ENCODE measurements around the gene ZAR1.

ZAR1 gene

DNA sequence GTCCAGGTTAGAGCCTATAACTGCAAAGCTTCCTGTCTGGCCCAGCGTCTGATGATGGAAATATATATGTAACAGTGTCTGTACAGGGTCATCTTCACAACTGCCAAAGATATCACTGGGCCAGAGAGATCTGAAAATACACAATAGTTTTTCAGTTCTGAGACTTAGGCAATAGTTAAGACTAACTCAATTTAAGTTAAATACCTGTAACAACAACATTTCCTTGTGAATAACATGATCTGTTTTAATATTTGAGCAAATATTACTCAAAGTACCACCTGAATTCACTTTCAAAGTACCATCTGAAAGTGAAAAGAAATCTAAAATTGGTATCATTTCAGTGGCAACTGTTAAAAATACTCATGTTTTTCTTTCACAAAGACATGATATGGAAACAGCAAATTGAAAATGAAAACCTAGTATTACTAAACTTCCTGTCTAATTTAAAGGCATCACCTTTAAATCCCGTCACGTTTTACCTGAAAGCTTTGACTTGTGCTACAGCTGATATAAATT is 9.6 kb downstream of the ZAR1 start:
- no peak for DNase-seq (ENCODE audit: extremely low spot score)
- POLR2A ChIA-PET: no interaction called here
- TF ChIP-seq FOXK2 (IDR thresholded peaks at IDR 0.05): no peak
- TF ChIP-seq PKNOX1 (IDR thresholded peaks at IDR 0.05): no peak
- TF ChIP-seq TARDBP (IDR thresholded peaks at IDR 0.05): no peak
- TF ChIP-seq FOXA1 (IDR thresholded peaks at IDR 0.05): no peak
- TF ChIP-seq ELF4 (IDR thresholded peaks at IDR 0.05): no peak
- TF ChIP-seq CTBP1 (IDR thresholded peaks at IDR 0.05; ENCODE audit: borderline replicate concordance): no peak
- no peak for TF ChIP-seq HDGF (IDR thresholded peaks at IDR 0.05; ENCODE audit: borderline replicate concordance)
- no peak for TF ChIP-seq FOXM1 (IDR thresholded peaks at IDR 0.05; ENCODE audit: borderline replicate concordance)
- no peak for TF ChIP-seq LEF1 (IDR thresholded peaks at IDR 0.05; ENCODE audit: borderline replicate concordance)
- TF ChIP-seq ARNT (IDR thresholded peaks at IDR 0.05): no peak
- TF ChIP-seq SP1 (IDR thresholded peaks at IDR 0.05): no peak
- no peak for TF ChIP-seq NFRKB (IDR thresholded peaks at IDR 0.05)
- TF ChIP-seq ZNF384 (IDR thresholded peaks at IDR 0.05): no peak
- TF ChIP-seq L3MBTL2 (conservative IDR thresholded peaks at IDR 0.05): no peak
- TF ChIP-seq BHLHE40 (IDR thresholded peaks at IDR 0.05; ENCODE audit: borderline replicate concordance): no peak
- CTCF ChIA-PET: no interaction called here

GRCh38 chr4:48503233-48504025 is 13.4 kb downstream of the ZAR1 start:
- DNase-seq (ENCODE audit: extremely low spot score): no peak
- POLR2A ChIA-PET: no interaction called here
- no peak for TF ChIP-seq L3MBTL2 (conservative IDR thresholded peaks at IDR 0.05)
- TF ChIP-seq ZNF384 (IDR thresholded peaks at IDR 0.05): no peak
- TF ChIP-seq PKNOX1 (IDR thresholded peaks at IDR 0.05): no peak
- no peak for TF ChIP-seq SUZ12 (IDR thresholded peaks at IDR 0.05)
- no peak for TF ChIP-seq SP1 (IDR thresholded peaks at IDR 0.05)
- TF ChIP-seq FOXA1 (IDR thresholded peaks at IDR 0.05): no peak
- no peak for TF ChIP-seq BHLHE40 (IDR thresholded peaks at IDR 0.05; ENCODE audit: borderline replicate concordance)
- no peak for TF ChIP-seq FOXM1 (IDR thresholded peaks at IDR 0.05; ENCODE audit: borderline replicate concordance)
- TF ChIP-seq TARDBP (IDR thresholded peaks at IDR 0.05): no peak
- no peak for TF ChIP-seq ARNT (IDR thresholded peaks at IDR 0.05)
- no peak for TF ChIP-seq CTBP1 (IDR thresholded peaks at IDR 0.05; ENCODE audit: borderline replicate concordance)
- no peak for TF ChIP-seq ELF4 (IDR thresholded peaks at IDR 0.05)
- no peak for TF ChIP-seq LEF1 (IDR thresholded peaks at IDR 0.05; ENCODE audit: borderline replicate concordance)
- CTCF ChIA-PET: no interaction called here

DNA sequence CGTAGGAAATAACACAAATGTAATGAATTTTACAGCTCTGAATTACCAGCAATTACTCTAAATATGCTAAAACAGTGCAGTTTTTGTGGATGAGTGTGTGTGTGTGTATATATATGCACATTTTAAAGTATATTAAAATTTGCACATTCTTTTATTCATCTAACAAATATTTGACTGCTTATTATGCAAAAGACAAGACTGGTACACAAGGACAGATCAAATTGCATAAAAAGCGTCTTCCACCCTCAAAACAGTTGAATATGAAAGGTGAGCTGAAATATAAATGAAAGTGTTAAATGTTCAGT is 13.9 kb downstream of the ZAR1 start:
- TF ChIP-seq LEF1 (IDR thresholded peaks at IDR 0.05; ENCODE audit: borderline replicate concordance): no peak
- TF ChIP-seq FOXK2 (IDR thresholded peaks at IDR 0.05): no peak
- TF ChIP-seq ELF4 (IDR thresholded peaks at IDR 0.05): no peak
- no peak for TF ChIP-seq L3MBTL2 (conservative IDR thresholded peaks at IDR 0.05)
- TF ChIP-seq FOXM1 (IDR thresholded peaks at IDR 0.05; ENCODE audit: borderline replicate concordance): no peak
- TF ChIP-seq BHLHE40 (IDR thresholded peaks at IDR 0.05; ENCODE audit: borderline replicate concordance): no peak
- TF ChIP-seq ARNT (IDR thresholded peaks at IDR 0.05): no peak
- TF ChIP-seq ZNF384 (IDR thresholded peaks at IDR 0.05): no peak
- no peak for TF ChIP-seq TARDBP (IDR thresholded peaks at IDR 0.05)
- no peak for TF ChIP-seq CTBP1 (IDR thresholded peaks at IDR 0.05; ENCODE audit: borderline replicate concordance)
- TF ChIP-seq PKNOX1 (IDR thresholded peaks at IDR 0.05): no peak
- TF ChIP-seq HDGF (IDR thresholded peaks at IDR 0.05; ENCODE audit: borderline replicate concordance): no peak
- TF ChIP-seq SUZ12 (IDR thresholded peaks at IDR 0.05): no peak
- TF ChIP-seq NFRKB (IDR thresholded peaks at IDR 0.05): no peak
- TF ChIP-seq SP1 (IDR thresholded peaks at IDR 0.05): no peak
- TF ChIP-seq FOXA1 (IDR thresholded peaks at IDR 0.05): no peak
- POLR2A ChIA-PET: no interaction called here
- CTCF ChIA-PET: no interaction called here
- DNase-seq (ENCODE audit: extremely low spot score): no peak

DNA sequence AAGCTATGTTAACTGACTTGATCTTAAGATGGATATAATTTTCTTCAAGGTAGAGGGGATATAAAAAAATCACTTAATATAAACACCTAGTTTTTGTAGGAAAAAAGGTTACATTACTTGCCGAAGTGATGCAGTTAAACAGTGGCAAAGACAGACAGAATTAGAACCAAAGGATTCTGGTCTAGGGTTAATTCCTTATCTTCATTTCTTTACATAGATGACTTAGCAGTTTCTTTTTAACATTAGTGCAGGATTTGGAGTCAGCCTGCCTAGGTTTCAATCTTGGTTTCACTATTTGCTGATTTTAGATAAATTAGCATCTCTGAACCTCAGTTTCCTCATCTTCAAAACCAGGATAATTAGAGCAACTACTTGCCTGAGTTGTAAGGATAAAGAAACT is 14.3 kb downstream of the ZAR1 start:
- ChIA-PET POLR2A (no interaction called here), CTCF (no interaction called here)
- TF ChIP-seq TARDBP (IDR thresholded peaks at IDR 0.05): no peak
- TF ChIP-seq ARNT (IDR thresholded peaks at IDR 0.05): no peak
- no peak for TF ChIP-seq FOXK2 (IDR thresholded peaks at IDR 0.05)
- TF ChIP-seq BHLHE40 (IDR thresholded peaks at IDR 0.05; ENCODE audit: borderline replicate concordance): no peak
- TF ChIP-seq HDGF (IDR thresholded peaks at IDR 0.05; ENCODE audit: borderline replicate concordance): no peak
- no peak for TF ChIP-seq NFRKB (IDR thresholded peaks at IDR 0.05)
- no peak for TF ChIP-seq ZNF384 (IDR thresholded peaks at IDR 0.05)
- TF ChIP-seq FOXA1 (IDR thresholded peaks at IDR 0.05): no peak
- no peak for TF ChIP-seq LEF1 (IDR thresholded peaks at IDR 0.05; ENCODE audit: borderline replicate concordance)
- TF ChIP-seq ELF4 (IDR thresholded peaks at IDR 0.05): no peak
- no peak for TF ChIP-seq PKNOX1 (IDR thresholded peaks at IDR 0.05)
- no peak for TF ChIP-seq SP1 (IDR thresholded peaks at IDR 0.05)
- no peak for TF ChIP-seq FOXM1 (IDR thresholded peaks at IDR 0.05; ENCODE audit: borderline replicate concordance)
- no peak for TF ChIP-seq CTBP1 (IDR thresholded peaks at IDR 0.05; ENCODE audit: borderline replicate concordance)
- TF ChIP-seq SUZ12 (IDR thresholded peaks at IDR 0.05): no peak
- DNase-seq (ENCODE audit: extremely low spot score): no peak

DNA sequence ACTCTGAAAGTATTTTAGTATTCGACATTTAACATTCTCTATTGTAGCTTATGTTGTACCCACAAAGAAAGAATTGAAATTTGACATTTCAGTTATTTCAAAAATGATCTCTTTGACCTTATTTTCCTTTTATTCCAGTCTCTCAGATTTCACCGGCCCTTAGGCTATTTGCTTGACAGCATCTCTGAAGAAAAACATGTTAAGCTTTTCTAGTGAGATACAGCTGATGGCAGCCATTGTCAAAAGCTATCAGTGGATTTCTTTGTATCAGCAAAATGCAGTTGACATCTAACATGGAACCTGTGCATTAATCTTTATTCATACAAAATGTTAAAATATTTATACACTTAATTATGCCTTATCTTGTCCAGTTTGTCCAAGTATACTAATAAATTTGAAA is 16.7 kb downstream of the ZAR1 start:
- no peak for DNase-seq (ENCODE audit: extremely low spot score)
- TF ChIP-seq FOXA1 (IDR thresholded peaks at IDR 0.05): no peak
- TF ChIP-seq FOXK2 (IDR thresholded peaks at IDR 0.05): no peak
- no peak for TF ChIP-seq ARNT (IDR thresholded peaks at IDR 0.05)
- no peak for TF ChIP-seq NFRKB (IDR thresholded peaks at IDR 0.05)
- TF ChIP-seq TARDBP (IDR thresholded peaks at IDR 0.05): no peak
- TF ChIP-seq BHLHE40 (IDR thresholded peaks at IDR 0.05; ENCODE audit: borderline replicate concordance): no peak
- TF ChIP-seq ELF4 (IDR thresholded peaks at IDR 0.05): no peak
- no peak for TF ChIP-seq ZNF384 (IDR thresholded peaks at IDR 0.05)
- TF ChIP-seq HDGF (IDR thresholded peaks at IDR 0.05; ENCODE audit: borderline replicate concordance): no peak
- TF ChIP-seq PKNOX1 (IDR thresholded peaks at IDR 0.05): no peak
- no peak for TF ChIP-seq SUZ12 (IDR thresholded peaks at IDR 0.05)
- no peak for TF ChIP-seq SP1 (IDR thresholded peaks at IDR 0.05)
- no peak for TF ChIP-seq FOXM1 (IDR thresholded peaks at IDR 0.05; ENCODE audit: borderline replicate concordance)
- no peak for TF ChIP-seq L3MBTL2 (conservative IDR thresholded peaks at IDR 0.05)
- TF ChIP-seq LEF1 (IDR thresholded peaks at IDR 0.05; ENCODE audit: borderline replicate concordance): no peak
- CTCF ChIA-PET: no interaction called here
- POLR2A ChIA-PET: no interaction called here

Measured in HEK293T (cell line).